H1 (cell line): ENCODE results near the gene NHLH2.

Source experiments
- CEBPB ChIP-seq: IDR thresholded peaks from 2 replicates; pipeline ENCODE4 v1.6.1; 2012; ENCODE audit warnings: low read depth, low read length
- CTCF ChIP-seq, 3 experiments: IDR thresholded peaks; 1 replicate in 2 of 3; 2 replicates in 1 of 3; pipeline versions ENCODE4 v1.5.1 to v1.6.1; 2011; ENCODE audit warnings: low read length in 3 of 3, mild to moderate bottlenecking in 3 of 3, inconsistent platforms in 2 of 3, low read depth in 1 of 3, moderate library complexity in 1 of 3; ENCODE audit not compliant: insufficient read depth in 1 of 3; ENCODE audit errors: control extremely low read depth in 1 of 3
- EP300 ChIP-seq, 2 experiments: IDR thresholded peaks; 1 replicate in 1 of 2; 2 replicates in 1 of 2; pipeline ENCODE4 v1.6.1; 2011 to 2012; ENCODE audit warnings: low read depth in 2 of 2, low read length in 2 of 2, mild to moderate bottlenecking in 2 of 2, borderline replicate concordance in 1 of 2, inconsistent platforms in 1 of 2, moderate library complexity in 1 of 2
- EZH2 ChIP-seq: fragments of 200-600 bp; sonication (generic); IDR thresholded peaks from 2 replicates; pipeline ENCODE4 v1.7.1; 2012; ENCODE audit warnings: low read depth, mild to moderate bottlenecking, moderate library complexity, low read length, inconsistent platforms; ENCODE audit not compliant: severe bottlenecking
- HDAC6 ChIP-seq: IDR thresholded peaks from one replicate; pipeline ENCODE4 v1.7.1; 2012; ENCODE audit warnings: low read depth, mild to moderate bottlenecking, inconsistent platforms, low read length, moderate library complexity
- POLR2A ChIP-seq, 2 experiments: IDR thresholded peaks; 1 replicate in 1 of 2; 2 replicates in 1 of 2; pipeline ENCODE4 v1.6.1; 2011; ENCODE audit warnings: low read depth in 2 of 2, low read length in 2 of 2, mild to moderate bottlenecking in 2 of 2; ENCODE audit errors: control extremely low read depth in 1 of 2
- RFX5 ChIP-seq: IDR thresholded peaks from 2 replicates; pipeline ENCODE4 v1.6.1; 2011; ENCODE audit warnings: low read depth, low read length, improper control_type of control experiment, borderline replicate concordance
- RNF2 ChIP-seq: fragments of 200-900, 300-1000 bp; sonication (generic); IDR thresholded peaks from 2 replicates; pipeline ENCODE4 v1.7.1; 2016; ENCODE audit warnings: borderline replicate concordance, low read depth, mild to moderate bottlenecking, antibody characterized with exemption, low read length; ENCODE audit not compliant: poor library complexity, severe bottlenecking; ENCODE audit errors: missing control alignments
- SP1 ChIP-seq: IDR thresholded peaks from 2 replicates; pipeline ENCODE4 v1.6.1; 2011; ENCODE audit warnings: low read depth, low read length
- TEAD4 ChIP-seq: IDR thresholded peaks from 2 replicates; pipeline ENCODE4 v1.6.1; 2012; ENCODE audit warnings: low read depth, low read length, inconsistent platforms, mixed read lengths
- TF ChIP-seq, protein P1 (sequence below): IDR thresholded peaks from 2 replicates; pipeline ENCODE4 v1.6.1; 2012; ENCODE audit warnings: inconsistent platforms
- TF ChIP-seq, protein P2 (sequence below): IDR thresholded peaks from 2 replicates; pipeline ENCODE4 v1.6.1; 2011; ENCODE audit warnings: low read length, improper control_type of control experiment

- no peak for TF ChIP-seq CTCF (IDR thresholded peaks at IDR 0.05; ENCODE audit: control extremely low read depth in 1 of 3, insufficient read depth in 1 of 3, low read depth in 1 of 3, low read length in 3 of 3)
- TF ChIP-seq SP1: no peak
- no peak for TF ChIP-seq RFX5
- no peak for TF ChIP-seq TEAD4
- no peak for TF ChIP-seq HDAC6
- TF ChIP-seq, protein P1, sequence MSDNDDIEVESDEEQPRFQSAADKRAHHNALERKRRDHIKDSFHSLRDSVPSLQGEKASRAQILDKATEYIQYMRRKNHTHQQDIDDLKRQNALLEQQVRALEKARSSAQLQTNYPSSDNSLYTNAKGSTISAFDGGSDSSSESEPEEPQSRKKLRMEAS: no peak
- TF ChIP-seq, protein P2, sequence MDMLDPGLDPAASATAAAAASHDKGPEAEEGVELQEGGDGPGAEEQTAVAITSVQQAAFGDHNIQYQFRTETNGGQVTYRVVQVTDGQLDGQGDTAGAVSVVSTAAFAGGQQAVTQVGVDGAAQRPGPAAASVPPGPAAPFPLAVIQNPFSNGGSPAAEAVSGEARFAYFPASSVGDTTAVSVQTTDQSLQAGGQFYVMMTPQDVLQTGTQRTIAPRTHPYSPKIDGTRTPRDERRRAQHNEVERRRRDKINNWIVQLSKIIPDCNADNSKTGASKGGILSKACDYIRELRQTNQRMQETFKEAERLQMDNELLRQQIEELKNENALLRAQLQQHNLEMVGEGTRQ: no peak
- TF ChIP-seq RNF2: no peak
- TF ChIP-seq CEBPB: no peak
- no peak for TF ChIP-seq POLR2A (IDR thresholded peaks at IDR 0.05; ENCODE audit: control extremely low read depth in 1 of 2, low read depth in 2 of 2, low read length in 2 of 2)
- no peak for TF ChIP-seq EZH2
- no peak for TF ChIP-seq EP300 (IDR thresholded peaks at IDR 0.05; ENCODE audit: borderline replicate concordance in 1 of 2, low read depth in 2 of 2, low read length in 2 of 2)
Observed at GRCh38 chr1:115880981-115881672, 40.2 kb upstream of the NHLH2 start.
